Measurements from ENCODE around the gene MRPL50.

DNA sequence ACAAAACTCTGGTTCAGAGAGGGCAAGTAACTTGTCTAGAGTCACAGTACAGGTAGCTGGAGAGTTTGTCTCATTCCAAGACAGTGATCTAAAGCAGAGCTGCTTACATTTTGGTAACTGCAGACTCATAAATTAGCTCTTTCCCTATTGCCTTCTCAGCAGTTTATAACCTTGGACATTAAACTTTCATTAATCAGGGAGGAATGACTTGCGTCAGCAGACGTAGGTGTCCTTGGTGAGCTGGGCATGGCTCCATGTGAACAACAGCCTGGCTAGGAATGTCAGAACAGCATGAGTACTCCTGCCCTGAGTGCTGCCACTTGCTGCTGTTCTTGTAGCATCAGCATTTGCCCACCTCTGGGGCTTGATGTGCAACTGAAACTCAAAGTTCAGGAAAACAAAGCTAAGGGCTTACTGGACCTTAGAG, 39.4 kb upstream of the MRPL50 start:
- TF ChIP-seq SIN3A (IDR thresholded peaks at IDR 0.05; ENCODE audit: borderline replicate concordance in 2 of 2, control insufficient read depth in 1 of 2, low read depth in 2 of 2, low read length in 2 of 2), result no peak
- TF ChIP-seq ZNF583 (CRISPR knock-in tag; IDR thresholded peaks at IDR 0.05), result no peak
- TF ChIP-seq NBN (IDR thresholded peaks at IDR 0.05; ENCODE audit: low read depth), result no peak
- TF ChIP-seq POLR2A (conservative IDR thresholded peaks at IDR 0.05), result no peak

Data from K562 (cell line).